ENCODE data around the gene CIT. TPM values are rescaled to one million over a fixed set of nuclear protein-coding genes. Genes with fewer than 3 reads are reported as not detected.

Gene CIT
- total RNA-seq, 2 experiments from 2014 or later: 87.0 to 97.8 TPM

GRCh38 chr12:119780786-119781434 lies 96.2 kb downstream of the CIT start:
- DNase-seq (no peak), ATAC-seq (ENCODE audit: low read depth) (no peak)
- H3K4me3 Mint-ChIP-seq: no peak overlapping the region
- H3K9me3 Mint-ChIP-seq: no peaks in the 10 kb centered on the region
- H3K36me3 Mint-ChIP-seq: peaks cover 54% of the 10 kb centered on the region
- POLR2A ChIA-PET: no interaction called here
- no peaks in the 10 kb centered on the region for H3K27me3 Mint-ChIP-seq
- no peak overlapping the region for H3K27ac Mint-ChIP-seq
- H3K4me1 Mint-ChIP-seq: peaks cover 5% of the 10 kb centered on the region

DNA sequence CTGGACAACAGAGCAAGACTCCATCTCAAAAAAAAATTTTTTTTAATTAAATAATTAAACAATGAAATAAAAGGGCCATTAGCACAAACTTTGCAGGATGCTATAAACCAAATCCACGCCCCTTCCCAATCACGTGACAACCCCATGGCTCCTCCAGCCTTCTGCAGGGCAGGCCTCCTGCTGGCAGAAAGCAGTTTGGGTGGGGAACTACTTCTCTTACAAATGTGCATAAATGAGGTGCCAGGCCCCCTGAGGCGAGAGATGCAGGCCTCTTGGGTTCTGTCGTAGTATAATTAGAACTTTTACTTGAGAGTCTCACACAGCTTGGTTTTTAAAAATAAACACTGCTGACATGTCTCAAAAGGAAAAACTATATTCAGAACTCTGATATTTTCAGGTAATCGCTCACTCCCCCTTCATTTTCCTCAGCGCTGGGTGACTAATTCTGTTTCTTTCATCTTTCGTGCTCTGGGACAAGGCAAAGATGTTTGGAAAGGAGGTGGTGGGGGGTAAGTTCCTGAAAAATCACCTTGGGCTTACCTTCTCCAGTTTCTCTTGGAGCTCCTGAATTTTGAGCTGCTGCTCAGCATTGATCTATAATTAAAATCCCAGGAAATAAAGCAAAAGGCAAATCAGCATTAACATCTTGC lies 101.7 kb downstream of the CIT start:
- no peak for DNase-seq
- H3K4me1 Mint-ChIP-seq: no peaks in the 10 kb centered on the region
- no peaks in the 10 kb centered on the region for H3K9me3 Mint-ChIP-seq
- POLR2A ChIA-PET: no interaction called here
- no peaks in the 10 kb centered on the region for H3K27me3 Mint-ChIP-seq
- no peak for ATAC-seq (ENCODE audit: low read depth)
- H3K36me3 Mint-ChIP-seq: peaks cover 51% of the 10 kb centered on the region
- no peak overlapping the region for H3K4me3 Mint-ChIP-seq
- no peak overlapping the region for H3K27ac Mint-ChIP-seq

- Mint-ChIP-seq H3K4me3 (no peak overlapping the region), H3K4me1 (no peaks in the 10 kb centered on the region), H3K27ac (no peak overlapping the region), H3K9me3 (no peaks in the 10 kb centered on the region), H3K27me3 (no peaks in the 10 kb centered on the region), H3K36me3 (peaks cover 46% of the 10 kb centered on the region)
- POLR2A ChIA-PET: no interaction called here
- DNase-seq (no peak), ATAC-seq (ENCODE audit: low read depth) (no peak)
Measured at GRCh38 chr12:119772431-119772830, 104.7 kb downstream of the CIT start.

GRCh38 chr12:119770146-119770545 lies 107.0 kb downstream of the CIT start:
- Mint-ChIP-seq H3K9me3 (no peaks in the 10 kb centered on the region), H3K27me3 (no peaks in the 10 kb centered on the region), H3K27ac (no peak overlapping the region), H3K36me3 (peaks cover 51% of the 10 kb centered on the region), H3K4me1 (no peaks in the 10 kb centered on the region), H3K4me3 (no peak overlapping the region)
- DNase-seq: no peak
- POLR2A ChIA-PET: no interaction called here
- no peak for ATAC-seq (ENCODE audit: low read depth)

DNA sequence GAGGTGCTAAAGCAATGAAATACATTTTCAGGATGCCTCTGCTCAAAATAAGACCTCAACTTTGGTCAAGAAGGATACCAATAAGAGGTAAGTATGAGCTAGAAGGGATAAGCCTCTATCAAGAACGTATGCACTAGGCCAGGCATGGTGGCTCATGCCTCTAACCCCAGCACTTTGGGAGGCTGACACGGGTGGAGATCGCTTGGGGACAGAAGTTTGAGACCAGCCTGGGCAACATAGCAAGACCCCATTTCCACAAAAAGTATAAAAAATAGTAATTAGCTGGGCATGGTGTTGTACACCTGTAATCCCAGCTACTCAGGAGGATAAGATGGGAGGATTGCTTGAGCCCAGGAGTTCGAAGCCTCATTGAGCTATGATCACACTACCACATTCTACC lies 114.5 kb downstream of the CIT start:
- no peak for DNase-seq
- Mint-ChIP-seq H3K4me3 (no peak overlapping the region), H3K27ac (no peak overlapping the region), H3K9me3 (no peaks in the 10 kb centered on the region), H3K36me3 (peaks cover 68% of the 10 kb centered on the region), H3K27me3 (no peaks in the 10 kb centered on the region), H3K4me1 (no peaks in the 10 kb centered on the region)
- ATAC-seq (ENCODE audit: low read depth): no peak
- POLR2A ChIA-PET: no interaction called here

GRCh38 chr12:119758722-119759121 lies 118.4 kb downstream of the CIT start:
- Mint-ChIP-seq H3K36me3 (peaks cover 63% of the 10 kb centered on the region), H3K27me3 (no peaks in the 10 kb centered on the region), H3K27ac (no peak overlapping the region), H3K9me3 (no peaks in the 10 kb centered on the region), H3K4me1 (no peaks in the 10 kb centered on the region), H3K4me3 (no peak overlapping the region)
- no peak for ATAC-seq (ENCODE audit: low read depth)
- no peak for DNase-seq
- POLR2A ChIA-PET: no interaction called here

DNA sequence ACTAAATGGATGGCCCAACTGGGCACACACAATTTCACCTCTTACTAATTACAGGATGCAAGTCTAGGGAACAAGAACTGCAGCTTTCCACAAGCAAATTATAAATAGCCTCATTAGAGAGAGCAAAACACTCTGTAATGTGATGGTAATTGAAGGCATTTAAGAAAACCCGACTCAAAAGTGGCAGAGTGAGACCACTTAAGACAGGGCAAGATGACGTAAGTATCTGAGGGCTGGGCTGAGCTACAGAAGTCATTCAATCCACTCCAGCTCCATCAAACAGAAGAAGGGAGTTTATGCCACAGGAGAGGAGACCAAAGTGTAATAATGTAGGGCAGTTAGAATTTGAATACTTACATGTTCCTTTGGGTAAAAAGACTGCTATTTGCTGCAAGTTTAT lies 118.9 kb downstream of the CIT start:
- ATAC-seq (ENCODE audit: low read depth): no peak
- POLR2A ChIA-PET: no interaction called here
- no peak for DNase-seq
- Mint-ChIP-seq H3K4me3 (no peak overlapping the region), H3K36me3 (peaks cover 61% of the 10 kb centered on the region), H3K9me3 (no peaks in the 10 kb centered on the region), H3K27me3 (no peaks in the 10 kb centered on the region), H3K27ac (no peak overlapping the region), H3K4me1 (no peaks in the 10 kb centered on the region)

DNA sequence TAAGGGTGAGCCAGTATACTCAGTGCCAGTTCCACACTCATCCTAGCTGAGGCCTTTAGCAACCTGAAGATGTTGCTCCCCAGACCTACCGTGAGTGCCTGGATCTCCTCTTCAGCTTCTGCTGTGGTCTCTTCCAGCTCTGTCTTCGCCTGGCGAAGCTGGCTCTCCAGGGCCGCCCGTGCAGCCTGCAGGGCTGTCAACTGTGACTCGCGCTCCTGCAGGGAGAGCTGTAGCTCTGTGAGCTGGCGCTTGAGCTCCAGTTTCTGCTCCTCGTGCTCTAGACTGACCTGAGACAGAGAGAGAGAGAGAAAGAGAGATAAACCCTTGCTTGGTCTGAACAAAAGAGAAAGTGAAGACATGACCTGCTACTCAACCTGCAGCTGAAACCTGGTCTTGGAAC lies 125.2 kb downstream of the CIT start:
- H3K4me3 Mint-ChIP-seq: no peak overlapping the region
- POLR2A ChIA-PET: interaction anchor here (0.6 kb wide), 1 partner anchor 13 kb away, joined by 3 read pairs; no protein-coding TSS in a partner anchor
- no peak for ATAC-seq (ENCODE audit: low read depth)
- peaks cover 1% of the 10 kb centered on the region for H3K4me1 Mint-ChIP-seq
- H3K27ac Mint-ChIP-seq: peak overlapping the region; percentile 5
- no peak for DNase-seq
- no peaks in the 10 kb centered on the region for H3K9me3 Mint-ChIP-seq
- H3K36me3 Mint-ChIP-seq: peaks cover 68% of the 10 kb centered on the region
- no peaks in the 10 kb centered on the region for H3K27me3 Mint-ChIP-seq

DNA sequence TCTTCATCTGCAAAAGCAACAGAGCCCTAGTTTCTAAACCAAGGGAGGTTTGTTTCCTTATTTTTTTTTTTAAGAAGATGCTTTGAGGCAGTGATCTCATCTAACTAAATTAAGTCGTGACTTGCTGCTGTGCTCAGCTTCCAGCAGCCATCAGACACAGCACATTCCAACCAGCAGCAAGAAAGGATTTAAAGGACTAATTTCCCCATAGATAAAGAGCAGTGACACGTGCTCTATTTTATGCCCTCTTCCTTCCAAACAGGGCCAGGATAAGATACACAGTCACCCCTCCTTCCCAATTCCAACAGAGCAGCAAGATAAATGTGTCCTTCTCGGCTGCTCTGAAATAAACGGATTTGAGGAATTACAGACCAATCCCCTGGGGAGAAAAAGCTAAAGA lies 127.5 kb downstream of the CIT start:
- Mint-ChIP-seq H3K36me3 (peaks cover 80% of the 10 kb centered on the region), H3K4me3 (no peak overlapping the region), H3K27me3 (no peaks in the 10 kb centered on the region), H3K4me1 (peaks cover 1% of the 10 kb centered on the region), H3K9me3 (peaks cover 9% of the 10 kb centered on the region), H3K27ac (no peak overlapping the region)
- POLR2A ChIA-PET: no interaction called here
- ATAC-seq (ENCODE audit: low read depth): no peak
- DNase-seq: no peak

- DNase-seq: no peak
- Mint-ChIP-seq H3K9me3 (peaks cover 15% of the 10 kb centered on the region), H3K36me3 (peaks cover 81% of the 10 kb centered on the region), H3K27me3 (no peaks in the 10 kb centered on the region), H3K4me3 (no peak overlapping the region), H3K4me1 (peaks cover 1% of the 10 kb centered on the region), H3K27ac (no peak overlapping the region)
- POLR2A ChIA-PET: no interaction called here
- ATAC-seq (ENCODE audit: low read depth): no peak
Measured at GRCh38 chr12:119748497-119748896, 128.6 kb downstream of the CIT start.

GRCh38 chr12:119746169-119746568 lies 131.0 kb downstream of the CIT start:
- ATAC-seq (ENCODE audit: low read depth): no peak
- no peaks in the 10 kb centered on the region for H3K27me3 Mint-ChIP-seq
- no peak overlapping the region for H3K4me3 Mint-ChIP-seq
- H3K36me3 Mint-ChIP-seq: peaks cover 83% of the 10 kb centered on the region
- H3K27ac Mint-ChIP-seq: no peak overlapping the region
- peaks cover 15% of the 10 kb centered on the region for H3K9me3 Mint-ChIP-seq
- H3K4me1 Mint-ChIP-seq: no peaks in the 10 kb centered on the region
- no peak for DNase-seq
- POLR2A ChIA-PET: no interaction called here

- no peak for ATAC-seq (ENCODE audit: low read depth)
Measured at GRCh38 chr12:119744900-119745606, 132.1 kb downstream of the CIT start.

GRCh38 chr12:119742700-119743099 lies 134.4 kb downstream of the CIT start:
- H3K27me3 Mint-ChIP-seq: no peaks in the 10 kb centered on the region
- H3K36me3 Mint-ChIP-seq: peaks cover 71% of the 10 kb centered on the region
- ATAC-seq (ENCODE audit: low read depth) (no peak), DNase-seq (no peak)
- H3K4me1 Mint-ChIP-seq: no peaks in the 10 kb centered on the region
- no peak overlapping the region for H3K4me3 Mint-ChIP-seq
- H3K9me3 Mint-ChIP-seq: peaks cover 15% of the 10 kb centered on the region
- H3K27ac Mint-ChIP-seq: no peak overlapping the region
- POLR2A ChIA-PET: no interaction called here

More at GRCh38 chr12:119744900-119745606, 132.1 kb downstream of the CIT start:
- H3K27ac Mint-ChIP-seq: no peak overlapping the region
- peaks cover 79% of the 10 kb centered on the region for H3K36me3 Mint-ChIP-seq
- no peak for DNase-seq
- H3K27me3 Mint-ChIP-seq: no peaks in the 10 kb centered on the region
- H3K9me3 Mint-ChIP-seq: peaks cover 15% of the 10 kb centered on the region
- H3K4me1 Mint-ChIP-seq: no peaks in the 10 kb centered on the region
- POLR2A ChIA-PET: interaction anchor here (0.7 kb wide), 1 partner anchor 76 kb away, joined by 4 read pairs; no protein-coding TSS in a partner anchor
- no peak overlapping the region for H3K4me3 Mint-ChIP-seq

DNA sequence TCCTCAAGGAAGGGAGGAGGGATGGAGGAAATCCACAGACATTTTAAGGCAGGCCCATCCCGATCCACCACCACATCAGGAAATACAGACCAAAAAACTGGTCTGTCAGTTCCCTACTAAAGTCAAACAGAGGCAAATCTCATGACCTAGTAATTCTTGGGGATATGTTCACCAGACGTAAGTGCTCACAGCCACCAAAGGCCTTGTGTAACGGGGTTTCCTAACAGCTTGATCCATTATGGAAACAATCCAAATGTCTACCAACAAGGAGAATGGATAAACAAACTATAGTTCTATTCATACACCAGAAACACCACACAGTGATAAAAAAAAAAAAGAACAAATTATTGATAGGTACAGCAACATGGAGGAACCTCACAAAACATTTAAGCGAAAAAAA lies 136.3 kb downstream of the CIT start:
- Mint-ChIP-seq H3K27me3 (no peaks in the 10 kb centered on the region), H3K27ac (no peak overlapping the region), H3K9me3 (peaks cover 11% of the 10 kb centered on the region), H3K4me1 (no peaks in the 10 kb centered on the region), H3K4me3 (no peak overlapping the region), H3K36me3 (peaks cover 62% of the 10 kb centered on the region)
- ATAC-seq (ENCODE audit: low read depth) (no peak), DNase-seq (no peak)
- POLR2A ChIA-PET: no interaction called here
